ENCODE data around the gene EIF4ENIF1. TPM values are rescaled to one million over a fixed set of nuclear protein-coding genes. Genes with fewer than 3 reads are reported as not detected.

EIF4ENIF1 gene

Small RNA genes within 50 kb of the gene (small RNA-seq; reads per million reads assigned to genes)
- gene AL096701.2 (ENCODE audit: low read depth) = not detected
- gene RNU6-28P (ENCODE audit: low read depth) = not detected
